GM23338 (cell line): ENCODE data around the gene CSTPP1. TPM values are rescaled to one million over a fixed set of nuclear protein-coding genes. Genes with fewer than 3 reads are reported as not detected.
"Not testable (repeated sequence)": the region's sequence is repeated elsewhere in the genome, so short reads cannot be mapped to it uniquely, and the experiment has no call there.

Experiments
- ATAC-seq: fragments of 200-7000 bp; cut with Tn5 transposase; 3 replicates; pipeline ENCODE4 v1.9.1; 2020
- DNase-seq: peaks from one replicate; pipeline ENCODE4 v3.0.0-alpha.2; 2015; ENCODE audit warnings: low spot score
- H2AFZ ChIP-seq: fragments of 200-600 bp; sonication (generic); 2 replicates; pipeline ENCODE4 v1.8.0; 2016; ENCODE audit warnings: antibody characterized with exemption, mild to moderate bottlenecking, moderate library complexity
- H3F3A ChIP-seq: fragments of 200-600 bp; sonication (generic); replicated peaks from 2 replicates; pipeline ENCODE4 v1.8.0; 2017; ENCODE audit warnings: antibody characterized with exemption, mixed run types, low read depth
- H3K27ac ChIP-seq: fragments of 200-600 bp; sonication (generic); 2 replicates; pipeline ENCODE4 v1.6.1; 2016; ENCODE audit warnings: low read depth
- H3K27me3 ChIP-seq: fragments of 200-600 bp; sonication (generic); 2 replicates; pipeline ENCODE4 v1.8.0; 2016; ENCODE audit warnings: mild to moderate bottlenecking, mixed run types, moderate library complexity; ENCODE audit not compliant: insufficient read depth
- H3K36me3 ChIP-seq: fragments of 200-600 bp; sonication (generic); 2 replicates; pipeline ENCODE4 v1.8.0; 2016; ENCODE audit warnings: mild to moderate bottlenecking; ENCODE audit not compliant: insufficient read depth
- H3K4me1 ChIP-seq: fragments of 200-600 bp; sonication (generic); 2 replicates; pipeline ENCODE4 v1.8.0; 2016; ENCODE audit warnings: mild to moderate bottlenecking, moderate library complexity; ENCODE audit not compliant: insufficient read depth
- H3K4me2 ChIP-seq: fragments of 200-600 bp; sonication (generic); 2 replicates; pipeline ENCODE4 v1.7.1; 2017; ENCODE audit warnings: mixed run types
- H3K4me3 ChIP-seq: fragments of 200-600 bp; sonication (generic); 2 replicates; pipeline ENCODE4 v1.6.1; 2016; ENCODE audit warnings: mixed run types
- H3K79me2 ChIP-seq: fragments of 200-600 bp; sonication (generic); replicated peaks from 2 replicates; pipeline ENCODE4 v1.8.0; 2017; ENCODE audit warnings: mild to moderate bottlenecking; ENCODE audit not compliant: insufficient read depth
- H3K9me2 ChIP-seq: fragments of 200-600 bp; sonication (generic); 2 replicates; pipeline ENCODE4 v1.8.0; 2017; ENCODE audit not compliant: insufficient read depth
- H4K20me1 ChIP-seq: fragments of 200-600 bp; sonication (generic); replicated peaks from 2 replicates; pipeline ENCODE4 v1.8.0; 2017; ENCODE audit warnings: mild to moderate bottlenecking; ENCODE audit not compliant: insufficient read depth
- H3K27ac Mint-ChIP-seq: 2 replicates; pipeline ENCODE4 v1.8.0; 2020; ENCODE audit warnings: inconsistent platforms, mild to moderate bottlenecking, moderate library complexity, mixed read lengths
- H3K27me3 Mint-ChIP-seq: 3 replicates; pipeline ENCODE4 v1.8.0; 2022; ENCODE audit warnings: low read depth, mild to moderate bottlenecking, moderate library complexity, mixed read lengths, inconsistent platforms; ENCODE audit not compliant: insufficient read depth, poor library complexity
- H3K36me3 Mint-ChIP-seq: 3 replicates; pipeline ENCODE4 v1.8.0; 2021; ENCODE audit warnings: low read depth, mild to moderate bottlenecking, inconsistent platforms, moderate library complexity, mixed read lengths
- H3K4me1 Mint-ChIP-seq: 3 replicates; pipeline ENCODE4 v1.8.0; 2020; ENCODE audit warnings: mild to moderate bottlenecking, inconsistent platforms, mixed read lengths
- H3K4me3 Mint-ChIP-seq: 3 replicates; pipeline ENCODE4 v1.8.0; 2021; ENCODE audit warnings: moderate library complexity, mild to moderate bottlenecking, inconsistent platforms, mixed read lengths
- H3K9me3 Mint-ChIP-seq: 3 replicates; pipeline ENCODE4 v1.8.0; 2020; ENCODE audit warnings: moderate library complexity, mild to moderate bottlenecking, inconsistent platforms, mixed read lengths
- CTCF ChIP-seq, 2 experiments: fragments of 200-600 bp in 1 of 2; sonication (generic) in 1 of 2; conservative IDR thresholded peaks; 2 replicates each; pipeline versions ENCODE4 v1.5.1 to v1.6.1; 2016 to 2017; ENCODE audit warnings: antibody characterized with exemption in 2 of 2, low read depth in 2 of 2, mild to moderate bottlenecking in 2 of 2, moderate library complexity in 1 of 2
- ZNF331 ChIP-seq: fragments of 250-450 bp; sonication (Bioruptor Pico); IDR thresholded peaks from 2 replicates; pipeline ENCODE4 v1.5.0; 2020; ENCODE audit warnings: low read depth, mild to moderate bottlenecking, moderate library complexity
- ZNF462 ChIP-seq: fragments of 250-450 bp; sonication (Bioruptor Pico); IDR thresholded peaks from 2 replicates; pipeline ENCODE4 v1.5.0; 2020; ENCODE audit warnings: mild to moderate bottlenecking, moderate library complexity
- polyA plus RNA-seq: library from polyadenylated mRNA; unstranded; fragments of >200 nt; fragmentation: Nextera tagmentation; extraction: Ambion mirVana; gene quantifications from 2 replicates; pipeline ENCODE4 v1.2.1, GENCODE V29; 2016
- total RNA-seq: library from RNA; depleted of rRNA; stranded (reverse); fragments of >200 nt; shearing (Covaris generic); gene quantifications from 2 replicates; pipeline ENCODE4 v1.2.3, GENCODE V29; 2014
- TF ChIP-seq, protein P1 (sequence below): IDR thresholded peaks from one replicate; pipeline ENCODE4 v1.6.1; 2018; ENCODE audit warnings: antibody characterized with exemption; ENCODE audit not compliant: unreplicated experiment

The CSTPP1 gene
- total and polyA plus RNA-seq, 2 experiments from 2014 or later, result 23.5 to 42.6 TPM

- TF ChIP-seq, protein P1, sequence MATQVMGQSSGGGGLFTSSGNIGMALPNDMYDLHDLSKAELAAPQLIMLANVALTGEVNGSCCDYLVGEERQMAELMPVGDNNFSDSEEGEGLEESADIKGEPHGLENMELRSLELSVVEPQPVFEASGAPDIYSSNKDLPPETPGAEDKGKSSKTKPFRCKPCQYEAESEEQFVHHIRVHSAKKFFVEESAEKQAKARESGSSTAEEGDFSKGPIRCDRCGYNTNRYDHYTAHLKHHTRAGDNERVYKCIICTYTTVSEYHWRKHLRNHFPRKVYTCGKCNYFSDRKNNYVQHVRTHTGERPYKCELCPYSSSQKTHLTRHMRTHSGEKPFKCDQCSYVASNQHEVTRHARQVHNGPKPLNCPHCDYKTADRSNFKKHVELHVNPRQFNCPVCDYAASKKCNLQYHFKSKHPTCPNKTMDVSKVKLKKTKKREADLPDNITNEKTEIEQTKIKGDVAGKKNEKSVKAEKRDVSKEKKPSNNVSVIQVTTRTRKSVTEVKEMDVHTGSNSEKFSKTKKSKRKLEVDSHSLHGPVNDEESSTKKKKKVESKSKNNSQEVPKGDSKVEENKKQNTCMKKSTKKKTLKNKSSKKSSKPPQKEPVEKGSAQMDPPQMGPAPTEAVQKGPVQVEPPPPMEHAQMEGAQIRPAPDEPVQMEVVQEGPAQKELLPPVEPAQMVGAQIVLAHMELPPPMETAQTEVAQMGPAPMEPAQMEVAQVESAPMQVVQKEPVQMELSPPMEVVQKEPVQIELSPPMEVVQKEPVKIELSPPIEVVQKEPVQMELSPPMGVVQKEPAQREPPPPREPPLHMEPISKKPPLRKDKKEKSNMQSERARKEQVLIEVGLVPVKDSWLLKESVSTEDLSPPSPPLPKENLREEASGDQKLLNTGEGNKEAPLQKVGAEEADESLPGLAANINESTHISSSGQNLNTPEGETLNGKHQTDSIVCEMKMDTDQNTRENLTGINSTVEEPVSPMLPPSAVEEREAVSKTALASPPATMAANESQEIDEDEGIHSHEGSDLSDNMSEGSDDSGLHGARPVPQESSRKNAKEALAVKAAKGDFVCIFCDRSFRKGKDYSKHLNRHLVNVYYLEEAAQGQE, result no peak
- TF ChIP-seq ZNF462 (CRISPR knock-in tag), result no peak
These were observed 266.0 kb downstream of the CSTPP1 start (continued) for GRCh38 chr11:47202576-47202975.

DNA sequence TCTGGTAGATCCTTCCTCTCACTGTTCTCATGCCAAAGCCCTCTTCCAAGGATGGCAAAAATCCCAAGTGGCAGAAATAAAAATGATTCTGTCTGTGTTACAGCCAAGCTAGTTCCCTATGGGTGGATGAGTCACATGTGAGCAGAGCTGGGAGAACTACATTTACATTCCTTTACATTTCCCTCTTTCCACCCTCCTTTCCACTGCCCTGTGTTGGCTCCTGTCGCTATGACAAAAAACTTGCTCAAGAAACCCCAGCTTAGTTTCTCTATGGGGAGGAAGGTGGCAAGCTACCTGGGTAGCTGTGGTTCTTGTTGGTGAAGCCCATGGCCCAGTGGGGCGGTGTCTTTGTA, 268.1 kb downstream of the CSTPP1 start:
- Histone ChIP-seq H4K20me1 (no peaks in the 10 kb centered on the region), H3K9me2 (no peaks in the 10 kb centered on the region), H3K27me3 (no peaks in the 10 kb centered on the region), H3K4me2 (peak overlapping the region; percentile 70; the same call in 1 of the 2 replicates), H3K79me2 (no peaks in the 10 kb centered on the region), H3K36me3 (no peaks in the 10 kb centered on the region), H3F3A (no peaks in the 10 kb centered on the region), H3K27ac (no peak overlapping the region), H3K4me1 (peaks cover 11% of the 10 kb centered on the region), H2AFZ (peak overlapping the region; percentile 75), H3K4me3 (no peak overlapping the region)
- Mint-ChIP-seq H3K27me3 (peaks cover 11% of the 10 kb centered on the region), H3K4me3 (peak overlapping the region; percentile 22; the same call in 1 of the 3 replicates), H3K9me3 (no peaks in the 10 kb centered on the region), H3K27ac (peak overlapping the region; percentile 89), H3K4me1 (peaks cover 10% of the 10 kb centered on the region), H3K36me3 (no peaks in the 10 kb centered on the region)
- ATAC-seq, result peak; percentile 93
- TF ChIP-seq ZNF331 (CRISPR knock-in tag) (no peak), CTCF (conservative IDR thresholded peaks at IDR 0.05; ENCODE audit: low read depth in 2 of 2) (no peak)
- DNase-seq, result peak; percentile 49

GRCh38 chr11:47206577-47206976, 270.0 kb downstream of the CSTPP1 start:
- H3K4me1 Mint-ChIP-seq, H3K36me3 ChIP-seq, H3K27me3 Mint-ChIP-seq, DNase-seq, H3F3A ChIP-seq, H3K79me2 ChIP-seq, H3K4me3 ChIP-seq, H4K20me1 ChIP-seq, H3K4me2 ChIP-seq, H3K4me3 Mint-ChIP-seq, H3K27ac ChIP-seq, H3K36me3 Mint-ChIP-seq, H3K9me3 Mint-ChIP-seq, H3K9me2 ChIP-seq, H3K27me3 ChIP-seq, ATAC-seq, H3K27ac Mint-ChIP-seq, H2AFZ ChIP-seq: not testable (repeated sequence)
- peaks cover 11% of the 10 kb centered on the region for H3K4me1 ChIP-seq
